GM18502 (cell line): Measurements from ENCODE around the gene FABP6.
"Not testable (repeated sequence)": the region's sequence is repeated elsewhere in the genome, so short reads cannot be mapped to it uniquely, and the experiment has no call there.

Experiments
- ATAC-seq: cut with Tn5 transposase; IDR thresholded peaks from one replicate; pipeline ENCODE4 v1.9.1; 2021; ENCODE audit warnings: mild to moderate bottlenecking; ENCODE audit not compliant: unreplicated experiment, poor library complexity

Gene FABP6

GRCh38 chr5:160213537-160213936, 15.8 kb upstream of the FABP6 start:
- ATAC-seq, result no peak

- no peak for ATAC-seq
Observed at GRCh38 chr5:160219356-160219755, 9.9 kb upstream of the FABP6 start.

GRCh38 chr5:160221082-160221481, 8.2 kb upstream of the FABP6 start:
- peak; percentile 81 for ATAC-seq

GRCh38 chr5:160227012-160227411, 2.3 kb upstream of the FABP6 start:
- no peak for ATAC-seq

- ATAC-seq, result peak; percentile 74
Observed at GRCh38 chr5:160230686-160231527, 1.6 kb downstream of the FABP6 start.

GRCh38 chr5:160231783-160232342, 2.6 kb downstream of the FABP6 start:
- ATAC-seq, result peak; percentile 43

GRCh38 chr5:160233215-160233614, 3.9 kb downstream of the FABP6 start:
- peak; percentile 34 for ATAC-seq

- ATAC-seq, result no peak
Observed at GRCh38 chr5:160235731-160236130, 6.4 kb downstream of the FABP6 start.

- no peak for ATAC-seq
Observed at GRCh38 chr5:160237571-160238093, 8.3 kb downstream of the FABP6 start.

GRCh38 chr5:160240350-160240749, 11.0 kb downstream of the FABP6 start:
- ATAC-seq, result no peak

GRCh38 chr5:160242145-160242544, 12.8 kb downstream of the FABP6 start:
- no peak for ATAC-seq

GRCh38 chr5:160245506-160246086, 16.3 kb downstream of the FABP6 start:
- ATAC-seq, result no peak

GRCh38 chr5:160249570-160249969, 20.3 kb downstream of the FABP6 start:
- ATAC-seq, result not testable (repeated sequence)

GRCh38 chr5:160250226-160250625, 20.9 kb downstream of the FABP6 start:
- ATAC-seq, result no peak

- ATAC-seq, result no peak
Observed at GRCh38 chr5:160250826-160251225, 21.5 kb downstream of the FABP6 start.

GRCh38 chr5:160251406-160252155, 22.3 kb downstream of the FABP6 start:
- ATAC-seq, result no peak

GRCh38 chr5:160252916-160253315, 23.6 kb downstream of the FABP6 start:
- ATAC-seq, result no peak

- no peak for ATAC-seq
Observed at GRCh38 chr5:160253441-160253840, 24.1 kb downstream of the FABP6 start.

GRCh38 chr5:160254706-160255105, 25.4 kb downstream of the FABP6 start:
- no peak for ATAC-seq

GRCh38 chr5:160259341-160259740, 30.0 kb downstream of the FABP6 start:
- ATAC-seq, result no peak
